B cell (primary cell): ENCODE results near the gene SLK. TPM values are rescaled to one million over a fixed set of nuclear protein-coding genes. Genes with fewer than 3 reads are reported as not detected.

Experiments
- ATAC-seq: fragments of 200-7000 bp; cut with Tn5 transposase; one replicate; pipeline ENCODE4 v1.10.0; 2021; ENCODE audit warnings: low read depth, mild to moderate bottlenecking, moderate number of reproducible peaks, moderate library complexity
- CTCF ChIA-PET: fragments of 350-600 bp; sonication (Branson Sonifier 250); formaldehyde crosslinking; loops from one replicate; lab custom pipeline; 2021; ENCODE audit warnings: antibody characterized with exemption, inconsistent platforms; lab: Charles Lee
- POLR2A ChIA-PET: fragments of 350-600 bp; sonication (Branson Sonifier 250); formaldehyde crosslinking; loops from one replicate; lab custom pipeline; 2021; ENCODE audit warnings: antibody characterized with exemption; lab: Charles Lee
- DNase-seq: peaks from one replicate; pipeline ENCODE4 v3.0.0; 2013
- H2AFZ ChIP-seq: 2 replicates; pipeline ENCODE4 v1.6.1; 2012; ENCODE audit warnings: mild to moderate bottlenecking, low read depth, low read length; ENCODE audit not compliant: insufficient read depth, poor library complexity, severe bottlenecking
- H3K27ac ChIP-seq, 2 donors: 1 replicate in 1 of 2; 2 replicates in 1 of 2; pipeline ENCODE4 v1.5.1; 2012 to 2013; ENCODE audit warnings: low read length in 2 of 2, mild to moderate bottlenecking in 2 of 2, moderate library complexity in 1 of 2
- H3K27me3 ChIP-seq, 4 experiments: fragments of 200-600 bp in 1 of 4; sonication (generic) in 1 of 4; replicated peaks in 1 of 4; 1 replicate in 2 of 4; 2 replicates in 2 of 4; pipeline versions ENCODE4 v1.6.1 to v1.7.0; 2013 to 2016; ENCODE audit warnings: low read length in 3 of 4, mild to moderate bottlenecking in 2 of 4, mixed read lengths in 1 of 4, moderate library complexity in 1 of 4; ENCODE audit not compliant: insufficient read depth in 4 of 4, control insufficient read depth in 3 of 4; ENCODE audit errors: control extremely low read depth in 1 of 4
- H3K36me3 ChIP-seq, 2 experiments: replicated peaks in 1 of 2; 1 replicate in 1 of 2; 2 replicates in 1 of 2; pipeline versions ENCODE4 v1.6.1 to v1.7.1; 2013; ENCODE audit warnings: low read length in 1 of 2; ENCODE audit not compliant: insufficient read depth in 2 of 2, control insufficient read depth in 1 of 2; ENCODE audit errors: control extremely low read depth in 1 of 2, extremely low read depth in 1 of 2
- H3K4me1 ChIP-seq, 2 donors: fragments of 200-600 bp in 1 of 2; sonication (generic) in 1 of 2; 1 replicate in 1 of 2; 2 replicates in 1 of 2; pipeline versions ENCODE4 v1.5.1 to v1.6.1; 2013 to 2017; ENCODE audit warnings: low read length in 2 of 2; ENCODE audit not compliant: control insufficient read depth in 2 of 2, insufficient read depth in 2 of 2
- H3K4me2 ChIP-seq: replicated peaks from 2 replicates; pipeline ENCODE3; 2012; ENCODE audit warnings: mild to moderate bottlenecking, low read depth, low read length; ENCODE audit not compliant: poor library complexity, severe bottlenecking
- H3K4me3 ChIP-seq, 5 experiments: fragments of 200-600 bp in 1 of 5; sonication (generic) in 1 of 5; 1 replicate in 3 of 5; 2 replicates in 2 of 5; pipeline versions ENCODE4 v1.5.1 to v1.7.0; 2011 to 2016; ENCODE audit warnings: low read length in 4 of 5, mild to moderate bottlenecking in 4 of 5, low read depth in 2 of 5, control low read depth in 1 of 5, moderate library complexity in 1 of 5; ENCODE audit not compliant: insufficient read depth in 1 of 5; ENCODE audit errors: control extremely low read depth in 1 of 5, extremely low read depth in 1 of 5
- H3K79me2 ChIP-seq: fragments of 200-600 bp; sonication (generic); one replicate; pipeline ENCODE4 v1.6.0; 2016; ENCODE audit warnings: low read length; ENCODE audit not compliant: control insufficient read depth, insufficient read depth
- H3K9ac ChIP-seq: fragments of 200-600 bp; sonication (generic); 2 replicates; pipeline ENCODE4 v1.6.1; 2017; ENCODE audit warnings: mild to moderate bottlenecking, low read length, moderate library complexity
- H3K9me3 ChIP-seq, 3 donors: one replicate each; pipeline versions ENCODE4 v1.6.1 to v1.7.1; 2013; ENCODE audit warnings: low read length in 2 of 3; ENCODE audit not compliant: control insufficient read depth in 2 of 3, insufficient read depth in 1 of 3; ENCODE audit errors: control extremely low read depth in 1 of 3
- H4K20me1 ChIP-seq: 2 replicates; pipeline ENCODE4 v1.6.0; 2012; ENCODE audit warnings: mild to moderate bottlenecking, low read length; ENCODE audit not compliant: insufficient read depth, control insufficient read depth, poor library complexity, severe bottlenecking
- H3K27ac Mint-ChIP-seq: one replicate; pipeline ENCODE4 v1.8.0; 2021; ENCODE audit warnings: mixed read lengths
- H3K27me3 Mint-ChIP-seq: one replicate; pipeline ENCODE4 v1.8.0; 2021; ENCODE audit warnings: mixed read lengths
- H3K4me1 Mint-ChIP-seq: one replicate; pipeline ENCODE4 v1.8.0; 2021; ENCODE audit warnings: mixed read lengths
- H3K4me3 Mint-ChIP-seq: one replicate; pipeline ENCODE4 v1.8.0; 2021; ENCODE audit warnings: mixed read lengths
- H3K9me3 Mint-ChIP-seq: one replicate; pipeline ENCODE4 v1.8.0; 2022; ENCODE audit warnings: mixed read lengths; ENCODE audit not compliant: insufficient read depth
- CTCF ChIP-seq: fragments of 200-600 bp; IDR thresholded peaks from one replicate; pipeline ENCODE4 v1.8.0; 2022; ENCODE audit warnings: antibody characterized with exemption, mild to moderate bottlenecking
- EZH2 ChIP-seq: IDR thresholded peaks from 2 replicates; pipeline ENCODE4 v1.6.1; 2012; ENCODE audit warnings: borderline replicate concordance, low read depth, mild to moderate bottlenecking, moderate library complexity, low read length; ENCODE audit not compliant: insufficient read depth, poor library complexity, severe bottlenecking
- WGBS: methylation state at CpG from one replicate; pipeline ENCODE4 v1.1.5; 2013; ENCODE audit warnings: missing lambda C conversion rate; ENCODE audit not compliant: insufficient coverage; 5-methylcytosine and 5-hydroxymethylcytosine counted together
- intact Hi-C: fragments of 100-400 bp; cut with micrococcal nuclease; formaldehyde crosslinking; loops from one replicate; pipeline ENCODE4 v1.10.0; 2022
- polyA plus RNA-seq: library from polyadenylated mRNA; depleted of rRNA; stranded (reverse); fragments of >200 nt; gene quantifications from 2 replicates; pipeline ENCODE4 v1.2.3, GENCODE V29; 2012
- total RNA-seq, 2 donors: library from RNA; stranded (reverse); fragments of 120-200 nt in 1 of 2; gene quantifications; 1 replicate in 1 of 2; 2 replicates in 1 of 2; pipeline versions ENCODE4 v1.2.3 to v1.2.4, GENCODE V29; 2013 to 2022

SLK gene
- total and polyA plus RNA-seq, 2 donors (not counting 1 experiment from before 2014, with no cell fraction given): 2.9 to 24.5 TPM

GRCh38 chr10:103975169-103975568 is 8.2 kb downstream of the SLK start:
- no CpG with 5 or more reads among the region's 1 CpG for WGBS
- H3K9me3 ChIP-seq: no peaks in the 10 kb centered on the region
- ChIA-PET CTCF (no interaction called here), POLR2A (no interaction called here)
- H3K4me3 ChIP-seq: no peak overlapping the region
- H3K79me2 ChIP-seq: peaks cover 85% of the 10 kb centered on the region
- H3K4me2 ChIP-seq: no peak overlapping the region
- no peak overlapping the region for H3K27ac ChIP-seq
- TF ChIP-seq EZH2: no peak
- no peak for TF ChIP-seq CTCF
- peaks cover 14% of the 10 kb centered on the region for H4K20me1 ChIP-seq
- no peak overlapping the region for H3K4me3 Mint-ChIP-seq
- H3K36me3 ChIP-seq: no peaks in the 10 kb centered on the region
- no peaks in the 10 kb centered on the region for H3K27me3 ChIP-seq
- intact Hi-C loops: no loop called here
- no peak overlapping the region for H2AFZ ChIP-seq
- peaks cover 26% of the 10 kb centered on the region for H3K4me1 Mint-ChIP-seq
- H3K27me3 Mint-ChIP-seq: no peaks in the 10 kb centered on the region
- ATAC-seq: no peak
- DNase-seq: no peak
- no peak overlapping the region for H3K27ac Mint-ChIP-seq
- H3K9me3 Mint-ChIP-seq: no peaks in the 10 kb centered on the region
- peaks cover 0 to 4% of the 10 kb centered on the region in 2 donors for H3K4me1 ChIP-seq
- H3K9ac ChIP-seq: no peak overlapping the region

GRCh38 chr10:103977204-103977603 is 10.3 kb downstream of the SLK start:
- Histone ChIP-seq H3K9ac (no peak overlapping the region), H3K4me1 (peaks cover 0 to 6% of the 10 kb centered on the region in 2 donors)
- CTCF ChIA-PET: no interaction called here

More at GRCh38 chr10:103977204-103977603, 10.3 kb downstream of the SLK start:
- POLR2A ChIA-PET: no interaction called here
- peaks cover 86% of the 10 kb centered on the region for H3K79me2 ChIP-seq
- H3K4me2 ChIP-seq: no peak overlapping the region
- H3K9me3 Mint-ChIP-seq: no peaks in the 10 kb centered on the region
- H3K36me3 ChIP-seq: no peaks in the 10 kb centered on the region
- H3K27ac ChIP-seq: no peak overlapping the region
- H4K20me1 ChIP-seq: peaks cover 20% of the 10 kb centered on the region
- intact Hi-C loops: no loop called here
- TF ChIP-seq EZH2 (no peak), CTCF (no peak)
- no peak overlapping the region for H2AFZ ChIP-seq
- no peaks in the 10 kb centered on the region for H3K27me3 Mint-ChIP-seq
- no peak for DNase-seq
- H3K27me3 ChIP-seq: no peaks in the 10 kb centered on the region
- H3K27ac Mint-ChIP-seq: no peak overlapping the region
- ATAC-seq: no peak
- no peaks in the 10 kb centered on the region for H3K9me3 ChIP-seq
- H3K4me3 ChIP-seq: no peak overlapping the region
- WGBS: 96% methylated on average over 2 of the region's 2 CpGs
- no peak overlapping the region for H3K4me3 Mint-ChIP-seq
- H3K4me1 Mint-ChIP-seq: peaks cover 34% of the 10 kb centered on the region
